Transverse colon (tissue), 4 donors: ENCODE data around the gene TGFBI.

Experiments used
- POLR2A ChIP-seq: fragments of 450-650 bp; IDR thresholded peaks from one replicate; pipeline ENCODE4 v1.6.1; 2016; ENCODE audit warnings: antibody characterized with exemption, mild to moderate bottlenecking, moderate library complexity
- POLR2AphosphoS5 ChIP-seq, 3 donors: sonication (generic); formaldehyde crosslinking; IDR thresholded peaks; one replicate each; pipeline ENCODE4 v1.6.1; 2016; ENCODE audit warnings: antibody characterized with exemption in 3 of 3
- TF ChIP-seq, protein P1 (sequence below), 5 experiments: fragments of 200-600 bp in 3 of 5; fragments of 450-650 bp in 2 of 5; sonication (generic) in 3 of 5; IDR thresholded peaks; 1 replicate in 2 of 5; 2 replicates in 3 of 5; pipeline ENCODE4 v1.5.1; 2016 to 2017; ENCODE audit warnings: antibody characterized with exemption in 5 of 5, inconsistent platforms in 3 of 5, mild to moderate bottlenecking in 2 of 5, moderate library complexity in 1 of 5

DNA sequence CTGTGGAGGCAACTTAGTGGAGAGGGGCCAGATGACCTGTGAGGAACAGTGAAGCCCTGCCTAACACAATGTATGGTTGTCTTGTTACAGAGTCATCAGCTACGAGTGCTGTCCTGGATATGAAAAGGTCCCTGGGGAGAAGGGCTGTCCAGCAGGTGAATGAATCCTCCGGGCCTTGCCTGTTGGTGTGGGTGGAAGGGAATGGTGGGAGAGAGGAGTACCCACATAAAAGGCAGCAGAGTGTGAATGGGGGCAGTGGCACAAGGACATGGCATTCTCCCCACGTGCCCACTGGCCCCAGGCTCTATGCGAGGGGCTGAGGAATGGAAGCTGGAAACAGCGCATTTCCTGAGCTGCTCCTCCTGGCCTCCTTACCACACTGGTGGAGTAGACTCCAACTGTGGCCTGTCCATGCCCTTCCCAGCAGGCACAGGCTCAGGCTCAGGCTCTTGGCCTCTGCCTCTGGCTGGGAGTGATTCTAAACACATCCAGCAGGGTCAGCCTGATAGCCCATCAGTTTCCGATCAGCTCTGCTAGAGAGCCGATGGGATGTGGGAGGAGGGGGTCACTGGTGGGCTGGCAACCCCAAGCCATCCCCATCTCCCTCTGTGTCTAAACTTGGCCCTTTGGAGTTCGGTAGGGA, 15.3 kb downstream of the TGFBI start:
- TF ChIP-seq, protein P1, sequence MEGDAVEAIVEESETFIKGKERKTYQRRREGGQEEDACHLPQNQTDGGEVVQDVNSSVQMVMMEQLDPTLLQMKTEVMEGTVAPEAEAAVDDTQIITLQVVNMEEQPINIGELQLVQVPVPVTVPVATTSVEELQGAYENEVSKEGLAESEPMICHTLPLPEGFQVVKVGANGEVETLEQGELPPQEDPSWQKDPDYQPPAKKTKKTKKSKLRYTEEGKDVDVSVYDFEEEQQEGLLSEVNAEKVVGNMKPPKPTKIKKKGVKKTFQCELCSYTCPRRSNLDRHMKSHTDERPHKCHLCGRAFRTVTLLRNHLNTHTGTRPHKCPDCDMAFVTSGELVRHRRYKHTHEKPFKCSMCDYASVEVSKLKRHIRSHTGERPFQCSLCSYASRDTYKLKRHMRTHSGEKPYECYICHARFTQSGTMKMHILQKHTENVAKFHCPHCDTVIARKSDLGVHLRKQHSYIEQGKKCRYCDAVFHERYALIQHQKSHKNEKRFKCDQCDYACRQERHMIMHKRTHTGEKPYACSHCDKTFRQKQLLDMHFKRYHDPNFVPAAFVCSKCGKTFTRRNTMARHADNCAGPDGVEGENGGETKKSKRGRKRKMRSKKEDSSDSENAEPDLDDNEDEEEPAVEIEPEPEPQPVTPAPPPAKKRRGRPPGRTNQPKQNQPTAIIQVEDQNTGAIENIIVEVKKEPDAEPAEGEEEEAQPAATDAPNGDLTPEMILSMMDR (IDR thresholded peaks at IDR 0.05), result no peak
- TF ChIP-seq POLR2AphosphoS5 (IDR thresholded peaks at IDR 0.05), result no peak
- no peak for TF ChIP-seq POLR2A
